Peyer's patch (tissue), 4 donors: ENCODE results near the gene EPN1.
A peak's percentile ranks its signal among the peaks of the same experiment; 100 is the strongest.

Experiments used
- POLR2A ChIP-seq, 2 donors: fragments of 450-650 bp; IDR thresholded peaks; one replicate each; pipeline ENCODE4 v1.5.1; 2017; ENCODE audit warnings: antibody characterized with exemption in 2 of 2, mild to moderate bottlenecking in 2 of 2, moderate library complexity in 2 of 2
- TF ChIP-seq, protein P1 (sequence below), 6 experiments: fragments of 450-650 bp in 4 of 6; fragments of 200-600 bp in 2 of 6; sonication (generic) in 1 of 6; IDR thresholded peaks; one replicate each; pipeline ENCODE4 v1.5.1; 2017 to 2019; ENCODE audit warnings: antibody characterized with exemption in 6 of 6, mild to moderate bottlenecking in 3 of 6, moderate library complexity in 1 of 6

DNA sequence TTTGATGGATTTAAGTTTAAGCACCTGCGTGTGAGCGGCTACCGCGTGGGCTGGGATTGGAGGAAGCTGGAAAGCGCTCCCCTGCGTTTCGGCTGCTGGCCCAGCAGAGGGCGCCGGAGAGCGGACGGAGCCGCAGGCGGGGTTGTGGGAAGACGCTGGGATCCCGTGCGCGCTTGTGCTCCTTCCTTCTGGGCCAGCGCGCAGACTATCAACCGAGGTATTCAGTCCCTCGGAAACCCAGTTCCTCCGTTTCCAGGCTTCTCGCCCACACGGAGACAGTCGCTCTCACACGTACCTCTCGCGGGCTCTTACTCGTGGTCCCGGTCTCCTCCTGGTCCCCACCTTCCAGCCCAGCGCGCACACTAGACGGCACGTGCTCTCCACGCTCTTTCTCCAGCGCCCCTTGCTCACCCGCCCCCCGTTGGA is 28.8 kb downstream of the EPN1 start:
- no peak for TF ChIP-seq POLR2A (IDR thresholded peaks at IDR 0.05)
- TF ChIP-seq, protein P1, sequence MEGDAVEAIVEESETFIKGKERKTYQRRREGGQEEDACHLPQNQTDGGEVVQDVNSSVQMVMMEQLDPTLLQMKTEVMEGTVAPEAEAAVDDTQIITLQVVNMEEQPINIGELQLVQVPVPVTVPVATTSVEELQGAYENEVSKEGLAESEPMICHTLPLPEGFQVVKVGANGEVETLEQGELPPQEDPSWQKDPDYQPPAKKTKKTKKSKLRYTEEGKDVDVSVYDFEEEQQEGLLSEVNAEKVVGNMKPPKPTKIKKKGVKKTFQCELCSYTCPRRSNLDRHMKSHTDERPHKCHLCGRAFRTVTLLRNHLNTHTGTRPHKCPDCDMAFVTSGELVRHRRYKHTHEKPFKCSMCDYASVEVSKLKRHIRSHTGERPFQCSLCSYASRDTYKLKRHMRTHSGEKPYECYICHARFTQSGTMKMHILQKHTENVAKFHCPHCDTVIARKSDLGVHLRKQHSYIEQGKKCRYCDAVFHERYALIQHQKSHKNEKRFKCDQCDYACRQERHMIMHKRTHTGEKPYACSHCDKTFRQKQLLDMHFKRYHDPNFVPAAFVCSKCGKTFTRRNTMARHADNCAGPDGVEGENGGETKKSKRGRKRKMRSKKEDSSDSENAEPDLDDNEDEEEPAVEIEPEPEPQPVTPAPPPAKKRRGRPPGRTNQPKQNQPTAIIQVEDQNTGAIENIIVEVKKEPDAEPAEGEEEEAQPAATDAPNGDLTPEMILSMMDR (IDR thresholded peaks at IDR 0.05), result peak; percentile 7 to 82 (median 69)
